SK-N-SH treated with all-trans-retinoic acid at 6 μM for 48 hours (cell line): ENCODE measurements around the gene LRTM1.

Source experiments
- CSDC2 ChIP-seq: fragments of 250-450 bp; sonication (Bioruptor Pico); IDR thresholded peaks from 2 replicates; pipeline ENCODE4 v1.5.0; 2020; ENCODE audit warnings: mild to moderate bottlenecking, moderate library complexity
- ZNF70 ChIP-seq: fragments of 450-650 bp; formaldehyde crosslinking; IDR thresholded peaks from 2 replicates; pipeline ENCODE4 v1.5.0; 2020; ENCODE audit warnings: mild to moderate bottlenecking, moderate library complexity

DNA sequence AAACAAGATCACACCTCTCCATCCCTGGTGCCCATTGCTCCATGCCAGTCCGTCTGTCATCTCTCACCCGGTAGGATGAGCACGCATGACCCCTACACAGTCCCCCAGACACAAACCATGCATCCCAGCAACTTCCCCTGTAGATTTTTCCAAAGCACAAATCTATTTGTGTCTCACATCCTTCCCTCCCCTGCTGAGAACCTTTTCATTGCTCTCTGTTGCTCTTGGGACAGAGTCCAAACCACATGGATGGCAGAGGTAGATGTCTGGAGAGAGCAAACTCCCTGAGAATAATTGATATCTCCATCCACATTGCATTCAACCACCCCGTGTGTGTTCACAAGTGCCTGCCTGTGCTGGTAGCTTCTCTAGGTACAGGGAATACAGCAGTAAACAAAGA is 29.9 kb upstream of the LRTM1 start:
- TF ChIP-seq CSDC2 (CRISPR knock-in tag) (no peak), ZNF70 (CRISPR knock-in tag) (no peak)
